Astrocyte (in vitro differentiated cells and primary cell): ENCODE results near the gene LRRC4C.

ENCODE experiments used
- CTCF ChIP-seq: IDR thresholded peaks from 2 replicates; pipeline ENCODE4 v1.5.1; 2011; ENCODE audit warnings: low read depth, mild to moderate bottlenecking, inconsistent platforms, low read length, moderate library complexity; ENCODE audit not compliant: insufficient read depth
- EZH2 ChIP-seq: IDR thresholded peaks from 2 replicates; pipeline ENCODE4 v1.6.1; 2012; ENCODE audit warnings: mild to moderate bottlenecking, low read length, inconsistent platforms; ENCODE audit not compliant: insufficient read depth

GRCh38 chr11:40289370-40289769 lies 1170.1 kb downstream of the LRRC4C start:
- TF ChIP-seq CTCF (no peak), EZH2 (no peak)
